ENCODE data around the gene CLTC.
"Not testable (repeated sequence)": the region's sequence is repeated elsewhere in the genome, so short reads cannot be mapped to it uniquely, and the experiment has no call there.

Gene CLTC

GRCh38 chr17:59634632-59635541 is 15.2 kb downstream of the CLTC start:
- no peak for DNase-seq (ENCODE audit: low spot score)

DNA sequence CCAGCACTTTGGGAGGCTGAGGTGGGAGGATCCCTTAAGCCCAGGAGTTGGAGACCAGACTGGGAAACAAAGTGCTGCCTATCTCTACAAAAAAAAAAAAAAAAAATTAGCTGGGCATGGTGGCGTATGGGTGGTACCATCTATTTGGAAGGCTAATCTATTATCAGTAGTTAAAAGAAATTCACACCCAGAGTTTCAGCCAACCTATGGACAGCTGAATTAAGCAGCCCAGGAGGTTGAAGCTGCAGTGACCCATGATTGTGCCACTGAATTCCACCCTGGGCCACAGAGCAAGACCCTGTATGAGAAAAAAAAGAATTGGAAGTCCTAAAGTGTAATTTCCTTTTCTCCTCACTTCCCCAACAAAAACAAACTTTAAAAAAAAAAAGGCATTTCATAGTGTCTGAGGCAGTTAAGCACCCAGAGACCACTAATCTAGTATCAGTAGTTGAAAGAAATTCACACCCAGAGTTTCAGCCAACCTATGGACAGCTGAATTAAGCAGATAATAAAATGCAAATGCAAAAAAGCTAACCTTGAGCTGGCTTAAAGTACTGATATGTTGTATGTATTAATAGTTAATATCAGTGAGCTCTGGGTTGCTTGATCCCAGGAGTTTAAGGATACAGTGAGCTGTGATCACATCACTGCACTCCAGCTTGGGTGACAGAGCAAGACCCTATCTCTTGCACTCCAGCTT is 18.1 kb downstream of the CLTC start:
- no peak for DNase-seq (ENCODE audit: low spot score)

DNA sequence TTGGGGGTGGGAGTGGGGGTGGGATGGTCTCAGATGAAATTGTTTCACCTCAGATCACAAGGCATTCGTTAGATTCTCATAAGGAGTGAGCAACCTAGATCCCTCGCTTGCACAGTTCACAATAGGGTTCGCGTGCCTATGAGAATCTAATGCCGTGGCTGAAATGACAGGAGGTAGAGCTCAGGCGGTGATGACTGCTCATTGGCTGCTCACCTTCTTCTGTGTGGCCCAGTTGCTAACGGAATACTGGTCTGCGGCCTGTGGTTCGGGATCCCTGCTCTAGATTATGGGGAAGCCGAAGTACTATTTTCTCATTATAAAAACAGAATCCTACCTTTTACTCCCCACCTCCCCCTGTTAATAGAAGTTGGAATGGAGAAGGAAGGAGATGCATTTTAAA is 18.9 kb downstream of the CLTC start:
- DNase-seq (ENCODE audit: low spot score) = no peak

DNA sequence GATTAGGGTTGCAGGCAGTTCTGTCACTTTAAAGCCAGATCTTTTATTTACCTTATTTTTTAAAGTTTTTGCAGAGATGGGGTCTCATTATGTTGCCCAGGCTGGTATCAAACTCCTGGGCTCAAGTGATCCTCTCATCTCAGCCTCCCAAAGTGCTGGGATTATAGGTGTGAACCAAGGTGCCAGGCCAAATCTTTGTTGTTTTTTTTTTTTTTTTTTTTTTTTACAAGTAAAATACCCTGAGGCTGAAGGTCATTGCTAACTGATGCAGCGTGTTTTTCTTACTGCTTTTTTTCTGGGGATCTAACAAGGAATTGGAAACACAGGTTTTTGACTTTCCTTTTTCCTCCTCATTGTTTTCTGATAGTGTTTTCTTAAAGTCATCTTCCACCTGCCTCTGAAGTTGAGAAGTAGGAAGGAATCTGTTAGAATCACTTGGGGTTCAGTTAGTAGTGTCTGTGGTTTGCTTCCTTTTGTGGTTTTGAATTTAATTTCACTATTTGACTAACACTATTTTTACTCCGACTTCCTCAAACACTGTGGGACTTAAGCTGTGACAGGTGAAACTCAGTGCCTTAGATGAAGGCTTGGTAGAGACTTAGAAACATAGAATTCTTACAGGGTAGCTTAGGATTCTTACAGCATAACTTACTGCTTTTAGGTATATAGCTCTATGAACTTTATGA is 22.2 kb downstream of the CLTC start:
- no peak for DNase-seq (ENCODE audit: low spot score)

GRCh38 chr17:59642565-59642964 is 22.9 kb downstream of the CLTC start:
- DNase-seq (ENCODE audit: low spot score) = no peak

DNA sequence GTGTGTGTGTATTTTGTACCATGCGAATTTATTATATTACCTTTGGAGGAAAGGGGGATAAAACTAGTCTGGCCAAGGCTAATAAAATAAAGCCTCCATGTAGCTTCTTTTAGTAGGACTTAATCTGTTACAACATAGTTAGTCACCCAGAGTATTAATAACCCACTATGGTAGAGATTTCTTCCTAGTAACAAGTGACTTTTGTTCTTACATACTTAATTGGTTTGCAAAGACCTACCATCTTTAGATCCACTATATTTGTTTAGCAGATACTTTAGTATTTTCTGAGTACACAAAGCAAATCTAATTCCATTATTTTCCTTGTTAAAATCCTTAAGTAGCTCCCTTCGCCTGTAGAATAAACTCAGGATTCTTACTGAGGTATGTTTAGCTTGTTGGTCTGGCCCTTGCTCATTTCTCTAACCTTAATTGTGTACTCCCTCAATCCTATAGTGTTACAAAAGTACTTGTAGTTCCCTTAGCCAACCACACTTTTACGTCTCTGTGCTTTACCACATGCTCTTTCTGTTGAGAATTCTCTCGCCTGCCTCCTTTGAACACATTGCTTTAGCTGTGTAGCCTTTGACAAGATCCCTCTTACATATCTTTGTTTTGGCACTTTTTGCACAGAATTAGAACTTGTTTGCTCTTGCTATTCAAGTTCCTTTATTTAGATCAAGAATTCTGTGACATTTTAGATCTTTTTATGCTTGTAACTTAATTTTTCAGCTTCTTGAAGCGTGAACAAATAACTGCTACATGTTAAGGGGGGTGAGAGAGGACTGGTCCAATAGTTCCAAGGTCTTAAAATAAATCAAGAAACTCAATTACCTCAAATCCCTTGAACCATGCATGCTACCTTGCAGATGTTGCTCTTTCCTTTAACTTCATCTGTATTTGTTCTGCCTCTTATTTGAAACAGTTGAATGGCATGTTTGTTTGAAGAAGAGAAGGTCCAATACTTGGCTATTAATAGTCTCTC is 23.8 kb downstream of the CLTC start:
- no peak for DNase-seq (ENCODE audit: low spot score)

- DNase-seq (ENCODE audit: low spot score) = no peak
Measured at GRCh38 chr17:59647288-59647687, 27.6 kb downstream of the CLTC start.

DNA sequence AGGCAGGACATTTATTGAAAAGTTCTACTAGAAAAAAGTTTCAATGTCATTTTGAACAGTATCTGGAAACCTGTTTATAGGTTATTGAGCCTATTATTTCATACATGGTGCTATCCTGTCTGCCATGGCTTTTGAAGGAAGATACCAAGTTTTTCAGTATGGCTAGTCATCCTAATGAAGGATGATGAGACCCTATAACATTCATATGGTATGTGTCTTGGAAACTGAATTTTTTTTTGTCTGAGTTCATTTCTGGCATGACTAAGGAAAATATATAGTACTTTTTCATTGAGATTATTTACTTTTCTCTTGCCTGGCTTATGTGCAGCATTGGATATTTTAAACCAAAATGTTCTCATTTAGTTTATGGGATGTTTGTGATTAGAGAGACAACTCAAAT is 30.2 kb downstream of the CLTC start:
- no peak for DNase-seq (ENCODE audit: low spot score)

GRCh38 chr17:59650642-59651041 is 30.9 kb downstream of the CLTC start:
- DNase-seq (ENCODE audit: low spot score) = no peak

DNA sequence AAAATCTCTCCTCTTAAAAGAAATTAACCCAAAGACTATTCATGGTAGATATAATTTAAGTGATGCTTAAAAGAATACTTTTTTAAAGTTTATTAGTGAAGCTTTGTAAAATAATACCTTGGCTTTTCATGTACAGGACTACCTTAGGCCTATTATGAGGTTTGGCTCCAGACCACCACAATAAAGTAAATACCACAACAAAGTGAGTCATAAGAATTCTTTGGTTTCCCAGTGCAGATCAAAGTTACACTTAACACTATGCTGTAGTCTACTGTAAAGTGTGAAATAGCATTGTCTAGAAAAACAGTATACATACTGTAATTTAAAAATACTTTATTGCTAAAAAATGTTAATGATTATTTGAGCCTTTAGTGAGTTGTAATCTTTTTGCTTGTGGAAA is 31.7 kb downstream of the CLTC start:
- no peak for DNase-seq (ENCODE audit: low spot score)

- DNase-seq (ENCODE audit: low spot score) = no peak
Measured at GRCh38 chr17:59652119-59652518, 32.4 kb downstream of the CLTC start.

- not testable (repeated sequence) for DNase-seq (ENCODE audit: low spot score)
Measured at GRCh38 chr17:59656624-59657023, 36.9 kb downstream of the CLTC start.

- DNase-seq (ENCODE audit: low spot score) = no peak
Measured at GRCh38 chr17:59666235-59666634, 46.5 kb downstream of the CLTC start.

GRCh38 chr17:59668816-59669215 is 49.1 kb downstream of the CLTC start:
- DNase-seq (ENCODE audit: low spot score) = no peak

GRCh38 chr17:59669411-59669810 is 49.7 kb downstream of the CLTC start:
- no peak for DNase-seq (ENCODE audit: low spot score)

- no peak for DNase-seq (ENCODE audit: low spot score)
Measured at GRCh38 chr17:59669944-59670343, 50.2 kb downstream of the CLTC start.

DNA sequence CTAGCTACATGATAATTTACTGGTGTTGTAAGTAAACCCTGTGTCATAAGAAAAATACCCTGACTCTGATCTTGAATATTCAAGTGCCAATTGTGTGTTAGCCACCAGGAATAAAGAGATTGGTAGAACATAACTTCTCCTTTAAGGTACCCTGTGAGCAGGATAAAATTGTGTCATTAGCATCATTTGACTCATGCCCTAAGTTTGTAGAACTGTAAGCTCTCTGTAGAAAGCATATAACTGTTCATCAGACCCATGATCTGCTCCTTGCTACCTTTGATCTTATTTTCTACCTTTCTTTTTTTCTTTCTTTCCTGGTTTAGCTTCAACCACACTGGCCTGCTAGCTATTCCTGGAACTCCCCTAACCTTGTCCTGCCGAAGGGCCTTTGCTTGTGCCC is 51.7 kb downstream of the CLTC start:
- DNase-seq (ENCODE audit: low spot score) = no peak

- no peak for DNase-seq (ENCODE audit: low spot score)
Measured at GRCh38 chr17:59675231-59675630, 55.5 kb downstream of the CLTC start.

- no peak for DNase-seq (ENCODE audit: low spot score)
Measured at GRCh38 chr17:59676716-59677115, 57.0 kb downstream of the CLTC start.

DNA sequence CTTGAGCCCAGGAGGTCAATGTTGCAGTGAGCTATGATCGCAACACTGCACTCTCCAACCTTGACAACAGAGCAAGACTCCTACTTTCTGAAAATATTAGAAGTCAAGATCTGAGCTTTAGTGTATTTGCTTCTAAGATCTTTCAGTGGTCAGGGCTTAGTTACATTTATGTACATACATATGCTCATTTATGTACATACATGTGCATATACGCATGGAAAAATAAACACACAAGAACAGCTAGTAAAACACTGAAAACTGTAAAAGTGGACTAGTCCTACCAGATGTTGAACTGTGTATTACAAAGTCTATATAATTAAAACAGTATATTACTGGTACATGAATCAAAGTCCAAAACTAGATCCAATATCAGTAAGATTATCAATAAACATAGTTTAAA is 59.2 kb downstream of the CLTC start:
- DNase-seq (ENCODE audit: low spot score) = no peak

- DNase-seq (ENCODE audit: low spot score) = no peak
Measured at GRCh38 chr17:59680314-59680713, 60.6 kb downstream of the CLTC start.

- DNase-seq (ENCODE audit: low spot score) = no peak
Measured at GRCh38 chr17:59683283-59683682, 63.6 kb downstream of the CLTC start.
